Left renal cortex interstitium (tissue), 4 donors: ENCODE data around the gene FAM25G. TPM values are rescaled to one million over a fixed set of nuclear protein-coding genes. Genes with fewer than 3 reads are reported as not detected.
"Not testable (repeated sequence)": the region's sequence is repeated elsewhere in the genome, so short reads cannot be mapped to it uniquely, and the experiment has no call there.

Experiments used
- DNase-seq, 4 donors: peaks; one replicate each; pipeline ENCODE4 v3.0.0-alpha.2; 2013; ENCODE audit warnings: low read depth in 4 of 4, low spot score in 2 of 4, missing footprints in 1 of 4
- polyA plus RNA-seq, 4 donors: library from polyadenylated mRNA; unstranded; fragments of 120-200 nt; gene quantifications; one replicate each; pipeline ENCODE4 v1.2.1, GENCODE V29; 2013; ENCODE audit not compliant: insufficient read length in 4 of 4

The FAM25G gene
- polyA plus RNA-seq, result under 1 TPM in 1 of 4 donors, not detected in 3; 0.43 TPM

DNA sequence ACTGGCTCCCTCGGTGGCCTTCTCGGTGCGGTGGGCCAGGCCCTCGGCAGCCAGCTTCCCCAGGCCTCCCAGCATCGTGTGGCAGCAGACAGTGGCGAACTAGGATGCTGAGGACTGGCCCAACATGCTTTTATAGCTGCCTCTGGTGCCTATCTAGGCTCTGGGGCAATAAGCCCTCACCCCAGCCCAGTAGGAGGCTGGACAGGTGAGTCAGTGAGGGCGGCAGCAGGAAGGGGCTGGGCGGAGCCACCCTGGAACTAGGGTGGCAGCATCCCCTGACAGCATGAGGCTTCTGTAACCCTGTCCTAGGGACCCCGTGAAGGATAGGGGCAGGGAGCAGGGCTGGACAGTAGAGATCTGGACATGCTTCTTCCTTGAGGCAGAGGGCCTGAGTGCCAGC lies at the start of gene FAM25G:
Gene FAM25G (minus strand): TSS at position 101 of the 400 bp plus-strand sequence. CDS start 26 bp downstream, at position 75.
- not testable (repeated sequence) for DNase-seq

DNA sequence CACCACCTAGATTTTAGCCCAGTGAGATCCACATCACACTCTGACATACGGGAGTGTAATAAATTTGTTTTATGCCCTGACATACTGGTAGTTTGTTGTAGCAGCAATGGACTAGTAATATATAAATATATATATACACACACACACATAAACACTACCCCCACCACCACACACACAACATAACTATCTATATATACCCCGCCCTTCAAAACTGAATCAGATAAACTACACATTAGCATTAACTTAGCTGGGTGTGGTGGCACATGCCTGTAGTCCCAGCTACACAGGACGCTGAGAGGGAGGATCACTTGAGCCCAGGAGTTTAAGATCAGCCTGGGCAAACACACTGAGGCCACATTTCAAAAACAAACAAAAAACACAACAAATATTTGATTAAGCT lies 44.9 kb upstream of the FAM25G start:
- DNase-seq, result not testable (repeated sequence)

GRCh38 chr10:47523475-47523874 lies 32.0 kb upstream of the FAM25G start, which contains the start of gene AGAP9:
Gene AGAP9 (minus strand): TSS chr10:47523638. CDS start chr10:47523526, 112 bp downstream.
- not testable (repeated sequence) for DNase-seq

- not testable (repeated sequence) for DNase-seq
Measured at GRCh38 chr10:47502313-47502712, 10.8 kb upstream of the FAM25G start.

DNA sequence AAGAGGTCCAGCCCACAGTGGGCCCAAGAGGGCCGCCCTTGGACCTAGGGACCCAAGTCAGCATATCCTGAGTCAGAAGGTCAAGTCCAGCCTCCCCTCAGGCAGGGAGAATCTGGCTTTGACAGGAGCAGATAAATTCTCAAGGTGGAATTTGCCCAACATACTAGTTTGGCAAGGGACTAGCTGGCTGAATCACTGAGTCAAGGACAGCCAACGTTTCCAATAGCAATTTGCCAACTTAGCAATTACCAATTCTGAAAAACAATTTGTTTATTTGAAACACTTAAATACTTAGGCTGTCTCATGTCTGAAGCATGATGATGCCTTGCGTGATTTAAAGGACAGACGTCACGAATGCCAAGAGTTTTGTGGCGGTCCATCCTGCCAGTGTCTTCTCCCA lies 2.7 kb upstream of the FAM25G start:
- DNase-seq, result not testable (repeated sequence)

GRCh38 chr10:47489630-47490029 lies 1.9 kb downstream of the FAM25G start:
- DNase-seq, result not testable (repeated sequence)

DNA sequence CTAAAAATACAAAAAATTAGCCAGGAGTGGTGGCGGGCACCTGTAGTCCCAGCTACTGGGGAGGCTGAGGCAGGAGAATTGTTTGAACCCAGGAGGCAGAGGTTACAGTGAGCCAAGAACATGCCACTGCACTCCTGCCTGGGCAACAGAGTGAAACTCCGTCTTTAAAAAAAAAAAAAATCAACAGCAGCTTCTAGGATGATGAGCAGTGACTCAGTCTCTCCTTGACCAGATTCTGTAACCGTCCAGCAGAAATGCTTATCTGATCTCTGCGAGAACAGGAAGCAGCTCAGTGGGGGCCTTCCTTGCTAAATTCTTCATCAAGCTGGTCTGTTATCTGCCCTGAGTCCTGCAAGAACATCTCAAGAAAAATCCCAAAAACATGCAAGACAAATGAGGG lies 5.6 kb downstream of the FAM25G start:
- DNase-seq, result not testable (repeated sequence)

DNA sequence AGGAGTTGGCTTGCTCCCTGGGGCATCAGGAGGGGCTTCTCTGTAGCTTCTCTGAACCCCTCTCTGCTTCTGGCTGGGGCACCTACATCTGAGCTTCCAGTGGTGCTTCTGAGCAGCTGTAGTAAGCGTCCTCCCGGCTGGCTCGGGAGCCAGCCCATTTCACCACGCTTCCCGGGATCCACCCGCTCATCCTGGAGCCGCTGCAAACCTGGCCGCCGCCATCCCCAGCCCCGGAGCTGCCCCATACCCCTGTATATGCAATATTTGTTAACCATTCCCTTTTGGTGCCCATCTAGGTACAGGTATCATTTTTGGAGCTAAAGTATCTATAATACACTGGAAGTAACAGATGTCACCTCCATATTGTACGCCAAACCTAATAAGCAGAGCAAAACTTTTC lies 6.7 kb downstream of the FAM25G start:
- not testable (repeated sequence) for DNase-seq

- not testable (repeated sequence) for DNase-seq
Measured at GRCh38 chr10:47483923-47484322, 7.6 kb downstream of the FAM25G start, which contains the start of gene ANXA8. Gene ANXA8 (minus strand): TSS chr10:47484115. CDS start chr10:47483933, 182 bp downstream.

- DNase-seq, result not testable (repeated sequence)
Measured at GRCh38 chr10:47482367-47482766, 9.1 kb downstream of the FAM25G start.

DNA sequence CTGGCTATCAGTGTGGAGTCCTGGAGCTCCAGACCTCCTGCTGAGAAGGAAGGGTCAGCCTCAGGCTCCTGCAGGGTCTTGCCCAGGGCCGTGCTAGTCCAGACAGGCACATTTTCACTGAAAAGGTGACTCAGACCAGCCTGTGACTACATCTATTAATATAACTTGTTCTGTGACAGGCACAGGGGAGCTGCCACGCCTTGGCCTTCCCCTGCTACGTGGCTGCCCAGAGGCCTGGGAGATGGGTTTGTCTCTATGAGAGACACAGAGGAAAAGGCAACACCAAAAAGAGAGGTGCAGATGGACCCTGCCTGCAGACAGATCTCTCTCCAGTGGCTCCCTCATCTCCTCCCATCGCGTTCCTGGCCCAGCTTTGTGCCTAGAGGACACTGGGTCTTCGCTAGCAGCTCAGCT lies 9.7 kb downstream of the FAM25G start:
- not testable (repeated sequence) for DNase-seq

- not testable (repeated sequence) for DNase-seq
Measured at GRCh38 chr10:47481182-47481766, 10.2 kb downstream of the FAM25G start.

GRCh38 chr10:47480133-47480532 lies 11.4 kb downstream of the FAM25G start:
- not testable (repeated sequence) for DNase-seq

- not testable (repeated sequence) for DNase-seq
Measured at GRCh38 chr10:47478114-47478513, 13.4 kb downstream of the FAM25G start.

GRCh38 chr10:47477078-47477477 lies 14.4 kb downstream of the FAM25G start:
- DNase-seq, result not testable (repeated sequence)

GRCh38 chr10:47475101-47475500 lies 16.4 kb downstream of the FAM25G start:
- DNase-seq, result not testable (repeated sequence)

DNA sequence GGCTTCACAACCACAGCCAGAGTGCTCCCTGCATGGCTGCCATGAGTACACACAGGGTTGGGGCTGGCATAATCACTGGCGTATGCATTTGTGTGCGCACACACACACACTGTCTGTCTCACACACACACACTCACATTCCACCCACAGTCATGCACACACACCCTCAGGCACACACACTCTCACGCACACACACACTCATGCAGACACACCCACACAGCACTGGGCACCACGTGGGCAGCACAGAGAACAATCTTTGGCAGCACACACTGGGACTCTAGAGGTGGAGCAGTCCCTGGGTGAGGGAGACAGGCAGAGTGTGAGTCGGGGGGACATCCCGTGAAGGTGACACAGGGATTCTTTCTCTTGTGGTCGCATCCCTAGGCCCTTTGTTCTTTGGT lies 18.0 kb downstream of the FAM25G start:
- DNase-seq, result not testable (repeated sequence)

DNA sequence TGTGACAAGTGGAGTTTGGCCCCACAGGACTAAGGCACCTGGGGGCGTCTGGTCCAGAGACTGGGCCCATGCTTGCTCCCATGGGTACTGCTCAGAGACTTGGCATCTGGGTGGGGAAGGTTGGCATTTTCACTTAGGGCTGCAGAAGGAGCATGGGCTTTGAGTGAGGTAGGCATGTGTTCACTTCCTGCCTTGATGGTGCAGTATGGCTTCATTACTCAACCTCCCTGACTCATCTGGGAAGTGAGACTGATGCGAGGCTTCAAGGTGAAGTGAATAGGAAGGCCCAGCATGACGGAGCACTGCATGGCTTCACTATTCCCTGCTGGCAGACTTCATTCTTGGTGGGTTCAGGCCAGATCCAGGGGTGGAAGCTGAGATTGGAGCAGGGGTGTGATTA lies 18.9 kb downstream of the FAM25G start:
- DNase-seq, result not testable (repeated sequence)

- DNase-seq, result not testable (repeated sequence)
Measured at GRCh38 chr10:47472072-47472471, 19.4 kb downstream of the FAM25G start.

DNA sequence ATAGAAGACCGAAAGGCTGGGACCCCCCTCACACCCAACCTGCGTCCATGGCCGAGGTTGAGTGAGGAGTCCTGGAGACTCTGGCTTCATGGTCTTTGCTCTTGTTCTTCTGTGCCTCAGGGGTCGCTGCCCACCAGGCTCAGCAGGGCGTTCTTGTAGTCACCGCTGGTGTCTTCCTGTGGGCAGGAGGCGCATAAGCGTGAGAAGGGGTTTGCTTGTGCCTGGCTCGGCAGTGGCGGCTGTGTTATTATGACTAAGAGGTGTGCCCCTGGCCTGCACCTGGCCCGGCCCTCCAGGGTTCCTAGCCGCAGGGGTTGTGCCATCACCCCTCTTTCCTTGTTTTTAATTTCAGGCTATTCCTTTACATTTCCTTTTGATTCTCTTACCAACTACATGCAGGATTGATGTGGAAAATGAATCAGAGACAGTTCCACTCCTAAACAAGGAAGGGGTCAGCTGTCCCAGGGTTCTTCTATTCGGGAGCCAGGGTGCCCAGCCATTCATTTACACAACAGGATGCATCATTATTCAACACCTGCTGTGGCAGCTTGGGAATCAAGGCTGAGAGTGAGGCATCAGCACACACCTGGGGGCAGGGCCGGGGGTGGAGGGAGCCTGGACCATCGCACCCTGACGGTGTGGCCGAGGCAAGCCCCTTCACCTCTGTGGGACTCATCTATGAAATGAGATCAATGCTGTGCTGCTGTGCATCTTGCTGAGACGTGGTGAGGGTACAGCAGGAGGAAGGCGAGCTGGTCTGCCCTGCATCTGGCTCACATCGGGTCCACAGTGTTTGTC lies 22.6 kb downstream of the FAM25G start:
- DNase-seq, result not testable (repeated sequence)

DNA sequence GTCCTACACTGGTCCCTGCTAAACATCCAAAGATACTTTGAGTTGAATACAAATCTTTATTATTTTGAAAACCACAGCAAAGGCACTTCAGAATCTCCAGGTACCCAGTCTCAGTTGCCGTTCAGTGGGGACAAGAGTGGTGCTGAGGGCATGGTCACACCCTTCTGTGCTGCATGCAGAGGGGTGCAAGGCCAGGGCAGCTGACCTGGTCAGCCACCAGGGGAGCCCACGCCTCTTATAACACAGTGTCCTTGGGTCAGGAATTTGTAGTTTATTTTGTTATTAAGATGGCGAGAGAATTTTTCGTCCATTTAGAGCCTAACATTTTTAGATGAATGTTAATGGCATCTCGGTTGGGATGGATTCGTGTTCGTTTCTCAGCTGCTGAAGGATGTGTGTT lies 23.5 kb downstream of the FAM25G start:
- DNase-seq, result not testable (repeated sequence)
